ENCODE measurements around the gene COA6. TPM values are rescaled to one million over a fixed set of nuclear protein-coding genes. Genes with fewer than 3 reads are reported as not detected.

Gene COA6
- total and polyA plus RNA-seq, 8 donors = 23.3 to 27.4 (median 24.5) TPM

DNA sequence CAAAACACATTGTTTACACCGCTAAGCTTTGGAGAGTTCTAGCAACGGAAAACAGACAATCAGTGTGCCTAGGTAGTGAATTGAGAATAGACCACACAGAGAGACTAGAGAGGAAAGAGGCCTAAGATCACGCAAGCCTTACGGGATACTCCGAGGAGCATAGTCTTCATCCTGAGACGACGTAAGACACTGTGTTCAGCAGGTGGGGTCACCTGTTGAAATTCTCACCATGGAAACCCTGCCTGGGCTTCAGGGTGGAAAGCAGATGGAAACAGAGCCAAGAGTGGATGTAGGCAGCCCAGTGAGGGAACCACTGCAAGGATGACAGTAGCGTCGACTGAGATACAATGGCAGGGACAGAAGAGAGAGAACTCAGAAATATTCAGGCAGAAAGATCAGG is 40.2 kb downstream of the COA6 start:
- ATAC-seq (no peak), DNase-seq (no peak)
- no peak overlapping the region for H3K4me3 ChIP-seq
- H3K27me3 ChIP-seq = no peaks in the 10 kb centered on the region
- intact Hi-C loops (cut with DNase I) = no loop called here
- no peaks in the 10 kb centered on the region for H3K9me3 ChIP-seq
- TF ChIP-seq, protein P1, sequence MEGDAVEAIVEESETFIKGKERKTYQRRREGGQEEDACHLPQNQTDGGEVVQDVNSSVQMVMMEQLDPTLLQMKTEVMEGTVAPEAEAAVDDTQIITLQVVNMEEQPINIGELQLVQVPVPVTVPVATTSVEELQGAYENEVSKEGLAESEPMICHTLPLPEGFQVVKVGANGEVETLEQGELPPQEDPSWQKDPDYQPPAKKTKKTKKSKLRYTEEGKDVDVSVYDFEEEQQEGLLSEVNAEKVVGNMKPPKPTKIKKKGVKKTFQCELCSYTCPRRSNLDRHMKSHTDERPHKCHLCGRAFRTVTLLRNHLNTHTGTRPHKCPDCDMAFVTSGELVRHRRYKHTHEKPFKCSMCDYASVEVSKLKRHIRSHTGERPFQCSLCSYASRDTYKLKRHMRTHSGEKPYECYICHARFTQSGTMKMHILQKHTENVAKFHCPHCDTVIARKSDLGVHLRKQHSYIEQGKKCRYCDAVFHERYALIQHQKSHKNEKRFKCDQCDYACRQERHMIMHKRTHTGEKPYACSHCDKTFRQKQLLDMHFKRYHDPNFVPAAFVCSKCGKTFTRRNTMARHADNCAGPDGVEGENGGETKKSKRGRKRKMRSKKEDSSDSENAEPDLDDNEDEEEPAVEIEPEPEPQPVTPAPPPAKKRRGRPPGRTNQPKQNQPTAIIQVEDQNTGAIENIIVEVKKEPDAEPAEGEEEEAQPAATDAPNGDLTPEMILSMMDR (IDR thresholded peaks at IDR 0.05) = no peak
- H3K27ac ChIP-seq = no peak overlapping the region
- no peaks in the 10 kb centered on the region for H3K4me1 ChIP-seq
- peaks cover 0 to 54% of the 10 kb centered on the region in 2 donors for H3K36me3 ChIP-seq

DNA sequence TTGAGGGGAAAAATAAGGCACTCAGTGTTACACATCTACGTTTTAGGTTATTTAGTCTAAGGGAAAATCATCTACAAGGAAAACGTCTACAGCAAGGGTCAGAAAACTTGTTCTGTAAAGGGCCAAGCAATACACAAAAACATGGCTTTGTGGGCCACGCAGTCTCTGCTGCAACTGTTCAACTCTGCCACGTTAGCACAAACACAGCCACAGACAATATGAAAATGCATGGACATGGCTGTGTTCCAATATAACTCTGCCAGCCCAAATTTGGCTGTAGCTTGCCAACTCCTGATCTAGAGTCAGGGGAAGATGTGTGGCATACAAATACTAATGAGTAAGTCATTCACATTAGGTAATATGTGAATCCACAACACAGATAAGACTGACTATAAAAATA is 40.7 kb downstream of the COA6 start:
- H3K36me3 ChIP-seq = peaks cover 0 to 59% of the 10 kb centered on the region in 2 donors

DNA sequence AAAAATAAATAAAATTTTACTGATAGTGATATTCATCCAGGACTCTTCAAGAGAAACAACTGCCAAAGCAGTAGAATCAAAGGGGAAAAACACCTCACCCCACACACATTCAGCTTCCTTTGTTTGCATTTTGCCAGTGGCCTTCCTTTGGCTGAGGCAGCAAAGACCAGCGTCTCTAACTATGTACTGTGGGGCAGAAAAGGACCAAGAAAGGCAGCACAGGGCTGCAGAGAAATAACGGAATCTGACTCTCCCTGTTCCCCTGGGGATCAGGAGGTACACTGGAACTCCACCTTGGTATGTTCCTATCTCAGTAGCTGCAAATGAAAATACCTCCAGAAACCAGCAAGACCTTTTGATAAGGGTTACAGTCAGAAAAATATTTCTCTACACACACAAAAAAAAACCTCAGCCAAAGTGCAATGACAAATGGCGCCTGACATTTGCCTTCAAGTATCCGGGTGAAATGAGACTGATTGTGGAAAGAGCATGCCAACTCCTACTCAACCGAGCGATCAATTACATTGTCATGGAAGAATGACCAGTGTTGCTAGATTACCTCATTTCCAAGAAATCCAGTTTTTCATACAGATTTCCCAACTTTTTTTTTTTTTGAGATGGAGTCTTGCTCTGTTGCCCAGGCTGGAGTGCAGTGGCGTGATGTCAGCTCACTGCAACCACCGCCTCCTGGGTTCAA is 54.8 kb downstream of the COA6 start:
- no peaks in the 10 kb centered on the region for H3K9me3 ChIP-seq
- H3K4me3 ChIP-seq = no peak overlapping the region

More for the DNA sequence above, 40.7 kb downstream of the COA6 start:
- Histone ChIP-seq H3K9me3 (no peaks in the 10 kb centered on the region), H3K27me3 (no peaks in the 10 kb centered on the region), H3K4me3 (no peak overlapping the region), H3K4me1 (no peaks in the 10 kb centered on the region), H3K27ac (no peak overlapping the region)
- TF ChIP-seq, protein P1 (IDR thresholded peaks at IDR 0.05) = no peak
- DNase-seq (no peak), ATAC-seq (no peak)
- intact Hi-C loops (cut with DNase I) = no loop called here

DNA sequence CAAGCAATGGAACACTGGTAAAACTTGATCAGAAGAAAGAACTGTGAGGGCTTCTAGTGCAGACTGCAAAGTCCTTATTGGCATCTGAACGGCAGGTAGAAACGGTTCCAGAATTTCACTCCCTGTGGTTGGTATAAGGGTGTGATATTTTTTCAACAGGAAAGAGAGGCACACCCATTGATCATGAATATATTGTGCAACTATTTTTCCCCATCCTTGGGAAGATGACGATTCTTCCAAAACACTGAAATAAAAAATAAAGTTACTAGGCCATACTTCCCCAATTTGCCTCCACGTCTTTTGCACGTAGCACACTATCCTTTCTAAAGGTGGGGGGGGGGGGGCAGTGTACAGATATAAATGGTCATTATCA is 56.2 kb downstream of the COA6 start:
- DNase-seq (no peak), ATAC-seq (no peak)
- no peaks in the 10 kb centered on the region for H3K4me1 ChIP-seq
- peaks cover 0 to 51% of the 10 kb centered on the region in 2 donors for H3K36me3 ChIP-seq
- H3K4me3 ChIP-seq = no peak overlapping the region
- intact Hi-C loops (cut with DNase I) = no loop called here
- no peaks in the 10 kb centered on the region for H3K9me3 ChIP-seq
- H3K27ac ChIP-seq = no peak overlapping the region
- H3K27me3 ChIP-seq = no peaks in the 10 kb centered on the region
- TF ChIP-seq, protein P1 (IDR thresholded peaks at IDR 0.05) = no peak

More for the DNA sequence above, 54.8 kb downstream of the COA6 start:
- TF ChIP-seq, protein P1 (IDR thresholded peaks at IDR 0.05) = no peak
- Histone ChIP-seq H3K36me3 (peaks cover 0 to 57% of the 10 kb centered on the region in 2 donors), H3K27ac (no peak overlapping the region), H3K27me3 (no peaks in the 10 kb centered on the region), H3K4me1 (no peaks in the 10 kb centered on the region)
- DNase-seq = no peak
- intact Hi-C loops (cut with DNase I) = no loop called here
- ATAC-seq = no peak

DNA sequence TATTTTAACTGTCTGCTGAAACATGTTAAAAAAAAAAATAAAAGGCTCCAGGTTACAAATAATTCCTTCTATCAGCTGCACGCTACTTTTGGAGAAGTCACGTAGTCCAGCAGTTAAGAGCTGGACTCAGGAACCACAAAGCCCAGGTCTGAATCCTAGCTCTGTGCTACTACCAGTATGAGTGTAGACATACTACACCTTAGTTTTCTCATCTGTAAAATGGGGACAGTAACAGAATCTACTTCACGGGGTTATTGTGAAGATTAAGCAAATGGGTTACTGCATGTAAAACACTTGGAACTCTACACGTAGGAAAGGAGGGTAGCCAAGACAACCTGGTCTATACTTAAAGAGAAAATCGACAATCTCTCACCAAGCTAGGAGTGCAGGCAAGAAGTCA is 57.4 kb downstream of the COA6 start:
- ATAC-seq (no peak), DNase-seq (no peak)
- no peaks in the 10 kb centered on the region for H3K9me3 ChIP-seq
- H3K27me3 ChIP-seq = no peaks in the 10 kb centered on the region
- intact Hi-C loops (cut with DNase I) = no loop called here
- TF ChIP-seq, protein P1 (IDR thresholded peaks at IDR 0.05) = no peak
- no peaks in the 10 kb centered on the region for H3K4me1 ChIP-seq
- H3K4me3 ChIP-seq = no peak overlapping the region
- peaks cover 0 to 48% of the 10 kb centered on the region in 2 donors for H3K36me3 ChIP-seq
- H3K27ac ChIP-seq = no peak overlapping the region

All from left lung (tissue), 10 donors.